HEK293 (cell line): ENCODE results near the gene CIDEB.

ENCODE experiments used
- CTCF ChIA-PET: fragments of 350-600 bp; formaldehyde crosslinking; extraction: SDS; loops from one replicate; lab custom pipeline; 2021; ENCODE audit warnings: antibody characterized with exemption; lab: Yijun Ruan, JAX
- POLR2A ChIA-PET: fragments of 300-600 bp; formaldehyde crosslinking; extraction: SDS; loops from one replicate; lab custom pipeline; 2020; ENCODE audit warnings: antibody characterized with exemption, inconsistent platforms; lab: Yijun Ruan, JAX
- H3K27ac ChIP-seq: fragments of 200-500 bp; sonication (Bioruptor generic); 2 replicates; pipeline ENCODE4 v1.5.1; 2014; ENCODE audit warnings: low read depth, low read length, control low read depth, inconsistent platforms; ENCODE audit errors: extremely low read depth
- H3K36me3 ChIP-seq, 2 experiments: fragments of 200-500 bp in 1 of 2; sonication (Bioruptor generic) in 1 of 2; 1 replicate in 1 of 2; 2 replicates in 1 of 2; pipeline ENCODE4 v1.5.1; 2014 to 2017; ENCODE audit warnings: inconsistent platforms in 2 of 2, low read length in 2 of 2; ENCODE audit not compliant: control insufficient read depth in 2 of 2, insufficient read depth in 1 of 2
- H3K4me1 ChIP-seq: fragments of 200-500 bp; sonication (Bioruptor generic); 2 replicates; pipeline ENCODE4 v1.5.1; 2014; ENCODE audit warnings: mild to moderate bottlenecking, low read length, inconsistent platforms; ENCODE audit not compliant: control insufficient read depth, insufficient read depth
- H3K4me3 ChIP-seq: 2 replicates; pipeline ENCODE4 v1.5.1; 2011; ENCODE audit warnings: low read depth, mild to moderate bottlenecking, control low read depth, low read length, moderate library complexity
- H3K9me3 ChIP-seq: fragments of 200-500 bp; sonication (Bioruptor generic); 2 replicates; pipeline ENCODE4 v1.5.1; 2014; ENCODE audit warnings: low read depth, low read length, inconsistent platforms; ENCODE audit not compliant: control insufficient read depth, insufficient read depth
- EGR2 ChIP-seq: fragments of 450-650 bp; formaldehyde crosslinking; IDR thresholded peaks from 2 replicates; pipeline ENCODE4 v1.5.1; 2016; ENCODE audit warnings: low read depth, missing biosample characterization, missing genetic modification characterization
- HOXC10 ChIP-seq: sonication (generic); formaldehyde crosslinking; IDR thresholded peaks from 2 replicates; pipeline ENCODE4 v1.8.1; 2023; ENCODE audit warnings: mild to moderate bottlenecking, missing genetic modification reagents
- KLF1 ChIP-seq: fragments of 450-650 bp; formaldehyde crosslinking; IDR thresholded peaks from 2 replicates; pipeline ENCODE4 v1.5.1; 2016; ENCODE audit warnings: missing biosample characterization, missing genetic modification characterization
- KLF10 ChIP-seq: fragments of 450-650 bp; IDR thresholded peaks from 2 replicates; pipeline ENCODE4 v1.5.1; 2018; ENCODE audit warnings: missing biosample characterization, mild to moderate bottlenecking, missing genetic modification characterization
- KLF8 ChIP-seq: fragments of 450-650 bp; formaldehyde crosslinking; IDR thresholded peaks from 2 replicates; pipeline ENCODE4 v1.5.1; 2016; ENCODE audit warnings: missing biosample characterization, missing genetic modification characterization
- OSR2 ChIP-seq: fragments of 450-650 bp; formaldehyde crosslinking; IDR thresholded peaks from 2 replicates; pipeline ENCODE4 v1.5.1; 2016; ENCODE audit warnings: missing biosample characterization, missing genetic modification characterization
- SALL2 ChIP-seq: fragments of 450-650 bp; formaldehyde crosslinking; IDR thresholded peaks from 2 replicates; pipeline ENCODE4 v1.5.0; 2017; ENCODE audit warnings: missing biosample characterization, mild to moderate bottlenecking, missing genetic modification characterization, borderline replicate concordance
- ZNF175 ChIP-seq: fragments of 450-650 bp; formaldehyde crosslinking; IDR thresholded peaks from 2 replicates; pipeline ENCODE4 v1.5.1; 2016; ENCODE audit warnings: missing biosample characterization, missing genetic modification characterization
- ZNF202 ChIP-seq: fragments of 450-650 bp; formaldehyde crosslinking; IDR thresholded peaks from 2 replicates; pipeline ENCODE4 v1.5.1; 2016; ENCODE audit warnings: missing biosample characterization, missing genetic modification characterization, borderline replicate concordance
- ZNF391 ChIP-seq: fragments of 450-650 bp; formaldehyde crosslinking; IDR thresholded peaks from 2 replicates; pipeline ENCODE4 v1.5.1; 2016; ENCODE audit warnings: low read depth, missing biosample characterization, missing genetic modification characterization, borderline replicate concordance
- ZNF544 ChIP-seq: fragments of 450-650 bp; formaldehyde crosslinking; IDR thresholded peaks from 2 replicates; pipeline ENCODE4 v1.5.0; 2017; ENCODE audit warnings: missing biosample characterization, missing genetic modification characterization
- ZNF549 ChIP-seq: fragments of 450-650 bp; IDR thresholded peaks from 2 replicates; pipeline ENCODE4 v1.5.1; 2018; ENCODE audit warnings: missing biosample characterization, missing genetic modification characterization, mild to moderate bottlenecking, inconsistent platforms, moderate library complexity
- ZNF555 ChIP-seq: fragments of 450-650 bp; formaldehyde crosslinking; conservative IDR thresholded peaks from 2 replicates; pipeline ENCODE4 v1.5.1; 2017; ENCODE audit warnings: missing biosample characterization, mild to moderate bottlenecking, missing genetic modification characterization, inconsistent platforms
- ZNF558 ChIP-seq: fragments of 450-650 bp; formaldehyde crosslinking; IDR thresholded peaks from 2 replicates; pipeline ENCODE4 v1.5.1; 2016; ENCODE audit warnings: missing biosample characterization, missing genetic modification characterization
- ZNF560 ChIP-seq: fragments of 450-650 bp; formaldehyde crosslinking; IDR thresholded peaks from 2 replicates; pipeline ENCODE4 v1.5.1; 2017; ENCODE audit warnings: missing biosample characterization, missing genetic modification characterization, borderline replicate concordance
- ZNF561 ChIP-seq: fragments of 450-650 bp; IDR thresholded peaks from 2 replicates; pipeline ENCODE4 v1.5.1; 2018; ENCODE audit warnings: missing biosample characterization, missing genetic modification characterization, borderline replicate concordance
- ZNF658 ChIP-seq: fragments of 450-650 bp; formaldehyde crosslinking; IDR thresholded peaks from 2 replicates; pipeline ENCODE4; 2016; ENCODE audit warnings: missing biosample characterization, missing genetic modification characterization
- ZNF677 ChIP-seq: fragments of 450-650 bp; IDR thresholded peaks from 2 replicates; pipeline ENCODE4 v1.5.0; 2018; ENCODE audit warnings: missing biosample characterization, mild to moderate bottlenecking, missing genetic modification characterization, moderate library complexity
- ZNF837 ChIP-seq: fragments of 450-650 bp; formaldehyde crosslinking; IDR thresholded peaks from 2 replicates; pipeline ENCODE4 v1.5.1; 2016; ENCODE audit warnings: missing biosample characterization, missing genetic modification characterization
- ZSCAN30 ChIP-seq: fragments of 450-650 bp; IDR thresholded peaks from 2 replicates; pipeline ENCODE4 v1.5.1; 2018; ENCODE audit warnings: missing biosample characterization, mild to moderate bottlenecking, missing genetic modification characterization, moderate library complexity
- TF ChIP-seq, protein P1 (sequence below): fragments of 450-650 bp; formaldehyde crosslinking; IDR thresholded peaks from 2 replicates; pipeline ENCODE4 v1.5.1; 2016; ENCODE audit warnings: missing biosample characterization, missing genetic modification characterization, borderline replicate concordance
- TF ChIP-seq, protein P2 (sequence below): fragments of 450-650 bp; formaldehyde crosslinking; IDR thresholded peaks from 2 replicates; pipeline ENCODE4 v1.5.1; 2016; ENCODE audit warnings: missing biosample characterization, missing genetic modification characterization
- TF ChIP-seq, protein P3 (sequence below): sonication (generic); formaldehyde crosslinking; IDR thresholded peaks from 2 replicates; pipeline ENCODE4 v1.8.1; 2022; ENCODE audit warnings: mild to moderate bottlenecking, moderate library complexity, missing genetic modification reagents
- TF ChIP-seq, protein P4 (sequence below): fragments of 450-650 bp; formaldehyde crosslinking; IDR thresholded peaks from 2 replicates; pipeline ENCODE4 v1.5.1; 2016; ENCODE audit warnings: missing biosample characterization, missing genetic modification characterization

The CIDEB gene

DNA sequence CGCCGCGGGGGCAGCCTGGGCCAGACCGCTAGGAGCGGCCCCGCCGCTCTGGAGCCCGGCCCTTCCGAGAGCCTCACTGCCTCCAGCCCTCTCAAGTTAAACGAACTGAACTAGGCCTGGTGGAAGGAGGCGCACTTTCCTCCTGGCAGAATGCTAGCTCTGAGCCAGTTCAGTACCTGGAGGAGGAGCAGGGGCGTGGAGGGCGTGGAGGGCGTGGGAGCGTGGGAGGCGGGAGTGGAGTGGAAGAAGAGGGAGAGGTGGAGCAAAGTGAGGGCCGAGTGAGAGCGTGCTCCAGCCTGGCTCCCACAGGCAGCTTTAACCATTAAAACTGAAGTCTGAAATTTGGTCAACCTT lies 8.8 kb upstream of the CIDEB start (continued):
- TF ChIP-seq ZNF558 (tag by site-specific recombination): no peak
- no peak for TF ChIP-seq KLF10
- no peak for TF ChIP-seq SALL2 (tag by site-specific recombination)
- TF ChIP-seq ZNF837: no peak
- no peak for TF ChIP-seq KLF8 (tag by site-specific recombination)
- TF ChIP-seq ZNF555 (tag by site-specific recombination): no peak
- peak; percentile 95 for TF ChIP-seq KLF1
- TF ChIP-seq ZSCAN30 (tag by site-specific recombination): no peak
- TF ChIP-seq EGR2 (tag by site-specific recombination): peak; percentile 85
- TF ChIP-seq, all 188 proteins: peak for 3

DNA sequence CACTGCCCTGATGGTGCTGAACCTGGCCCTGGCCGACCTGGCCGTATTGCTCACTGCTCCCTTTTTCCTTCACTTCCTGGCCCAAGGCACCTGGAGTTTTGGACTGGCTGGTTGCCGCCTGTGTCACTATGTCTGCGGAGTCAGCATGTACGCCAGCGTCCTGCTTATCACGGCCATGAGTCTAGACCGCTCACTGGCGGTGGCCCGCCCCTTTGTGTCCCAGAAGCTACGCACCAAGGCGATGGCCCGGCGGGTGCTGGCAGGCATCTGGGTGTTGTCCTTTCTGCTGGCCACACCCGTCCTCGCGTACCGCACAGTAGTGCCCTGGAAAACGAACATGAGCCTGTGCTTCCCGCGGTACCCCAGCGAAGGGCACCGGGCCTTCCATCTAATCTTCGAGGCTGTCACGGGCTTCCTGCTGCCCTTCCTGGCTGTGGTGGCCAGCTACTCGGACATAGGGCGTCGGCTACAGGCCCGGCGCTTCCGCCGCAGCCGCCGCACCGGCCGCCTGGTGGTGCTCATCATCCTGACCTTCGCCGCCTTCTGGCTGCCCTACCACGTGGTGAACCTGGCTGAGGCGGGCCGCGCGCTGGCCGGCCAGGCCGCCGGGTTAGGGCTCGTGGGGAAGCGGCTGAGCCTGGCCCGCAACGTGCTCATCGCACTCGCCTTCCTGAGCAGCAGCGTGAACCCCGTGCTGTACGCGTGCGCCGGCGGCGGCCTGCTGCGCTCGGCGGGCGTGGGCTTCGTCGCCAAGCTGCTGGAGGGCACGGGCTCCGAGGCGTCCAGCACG lies 8.2 kb upstream of the CIDEB start:
- peaks cover 0 to 21% of the 10 kb centered on the region in 2 experiments; a peak in 1 of 3 replicates for H3K36me3 ChIP-seq
- TF ChIP-seq KLF1 (peak; percentile 38; the same call in 1 of the 2 replicates), ZNF677 (tag by site-specific recombination) (no peak), ZNF544 (tag by site-specific recombination) (no peak), SALL2 (tag by site-specific recombination) (no peak)
- TF ChIP-seq, protein P1, sequence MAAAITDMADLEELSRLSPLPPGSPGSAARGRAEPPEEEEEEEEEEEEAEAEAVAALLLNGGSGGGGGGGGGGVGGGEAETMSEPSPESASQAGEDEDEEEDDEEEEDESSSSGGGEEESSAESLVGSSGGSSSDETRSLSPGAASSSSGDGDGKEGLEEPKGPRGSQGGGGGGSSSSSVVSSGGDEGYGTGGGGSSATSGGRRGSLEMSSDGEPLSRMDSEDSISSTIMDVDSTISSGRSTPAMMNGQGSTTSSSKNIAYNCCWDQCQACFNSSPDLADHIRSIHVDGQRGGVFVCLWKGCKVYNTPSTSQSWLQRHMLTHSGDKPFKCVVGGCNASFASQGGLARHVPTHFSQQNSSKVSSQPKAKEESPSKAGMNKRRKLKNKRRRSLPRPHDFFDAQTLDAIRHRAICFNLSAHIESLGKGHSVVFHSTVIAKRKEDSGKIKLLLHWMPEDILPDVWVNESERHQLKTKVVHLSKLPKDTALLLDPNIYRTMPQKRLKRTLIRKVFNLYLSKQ (tag by site-specific recombination): no peak
- TF ChIP-seq, protein P2, sequence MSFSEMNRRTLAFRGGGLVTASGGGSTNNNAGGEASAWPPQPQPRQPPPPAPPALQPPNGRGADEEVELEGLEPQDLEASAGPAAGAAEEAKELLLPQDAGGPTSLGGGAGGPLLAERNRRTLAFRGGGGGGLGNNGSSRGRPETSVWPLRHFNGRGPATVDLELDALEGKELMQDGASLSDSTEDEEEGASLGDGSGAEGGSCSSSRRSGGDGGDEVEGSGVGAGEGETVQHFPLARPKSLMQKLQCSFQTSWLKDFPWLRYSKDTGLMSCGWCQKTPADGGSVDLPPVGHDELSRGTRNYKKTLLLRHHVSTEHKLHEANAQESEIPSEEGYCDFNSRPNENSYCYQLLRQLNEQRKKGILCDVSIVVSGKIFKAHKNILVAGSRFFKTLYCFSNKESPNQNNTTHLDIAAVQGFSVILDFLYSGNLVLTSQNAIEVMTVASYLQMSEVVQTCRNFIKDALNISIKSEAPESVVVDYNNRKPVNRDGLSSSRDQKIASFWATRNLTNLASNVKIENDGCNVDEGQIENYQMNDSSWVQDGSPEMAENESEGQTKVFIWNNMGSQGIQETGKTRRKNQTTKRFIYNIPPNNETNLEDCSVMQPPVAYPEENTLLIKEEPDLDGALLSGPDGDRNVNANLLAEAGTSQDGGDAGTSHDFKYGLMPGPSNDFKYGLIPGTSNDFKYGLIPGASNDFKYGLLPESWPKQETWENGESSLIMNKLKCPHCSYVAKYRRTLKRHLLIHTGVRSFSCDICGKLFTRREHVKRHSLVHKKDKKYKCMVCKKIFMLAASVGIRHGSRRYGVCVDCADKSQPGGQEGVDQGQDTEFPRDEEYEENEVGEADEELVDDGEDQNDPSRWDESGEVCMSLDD (tag by site-specific recombination): no peak
- TF ChIP-seq, protein P3, sequence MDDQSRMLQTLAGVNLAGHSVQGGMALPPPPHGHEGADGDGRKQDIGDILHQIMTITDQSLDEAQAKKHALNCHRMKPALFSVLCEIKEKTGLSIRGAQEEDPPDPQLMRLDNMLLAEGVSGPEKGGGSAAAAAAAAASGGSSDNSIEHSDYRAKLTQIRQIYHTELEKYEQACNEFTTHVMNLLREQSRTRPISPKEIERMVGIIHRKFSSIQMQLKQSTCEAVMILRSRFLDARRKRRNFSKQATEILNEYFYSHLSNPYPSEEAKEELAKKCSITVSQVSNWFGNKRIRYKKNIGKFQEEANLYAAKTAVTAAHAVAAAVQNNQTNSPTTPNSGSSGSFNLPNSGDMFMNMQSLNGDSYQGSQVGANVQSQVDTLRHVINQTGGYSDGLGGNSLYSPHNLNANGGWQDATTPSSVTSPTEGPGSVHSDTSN (CRISPR knock-in tag): no peak
- CTCF ChIA-PET: interaction anchor here (0.6 to 1.5 kb wide), 3 partner anchors 19 to 115 kb away, joined by 3 to 5 read pairs (median 3); no protein-coding TSS in a partner anchor
- H3K27ac ChIP-seq: no peak overlapping the region
- H3K9me3 ChIP-seq: no peaks in the 10 kb centered on the region
- POLR2A ChIA-PET: interaction anchor here (0.7 kb wide), 1 partner anchor 44 kb away, joined by 3 read pairs; the partner anchor contains the start of gene RABGGTA
- no peaks in the 10 kb centered on the region for H3K4me1 ChIP-seq
- H3K4me3 ChIP-seq: no peak overlapping the region

DNA sequence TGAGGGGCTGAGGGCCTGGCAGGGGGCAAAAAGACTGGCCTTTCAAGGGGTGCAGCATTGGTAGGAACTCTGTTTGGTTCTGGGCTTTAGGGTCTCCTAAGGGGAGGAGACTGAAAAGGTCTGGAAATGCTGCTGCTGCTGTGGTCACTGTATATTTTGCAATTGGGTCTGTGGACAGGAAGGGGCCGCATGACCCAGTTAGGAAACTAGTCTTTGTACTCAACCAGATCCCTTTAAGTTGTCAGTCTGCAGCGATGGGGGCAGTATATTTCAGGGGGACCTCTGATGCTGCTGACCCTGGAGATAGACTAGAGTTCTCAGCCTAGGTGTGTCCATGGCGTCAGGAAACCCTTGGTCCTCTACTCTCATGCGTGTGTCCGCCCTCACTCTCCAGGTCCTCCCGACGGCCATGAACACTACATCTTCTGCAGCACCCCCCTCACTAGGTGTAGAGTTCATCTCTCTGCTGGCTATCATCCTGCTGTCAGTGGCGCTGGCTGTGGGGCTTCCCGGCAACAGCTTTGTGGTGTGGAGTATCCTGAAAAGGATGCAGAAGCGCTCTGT lies 7.5 kb upstream of the CIDEB start:
- Histone ChIP-seq H3K36me3 (peaks cover 0 to 28% of the 10 kb centered on the region in 2 experiments; a peak in 1 of 3 replicates), H3K27ac (no peak overlapping the region), H3K4me3 (no peak overlapping the region), H3K9me3 (no peaks in the 10 kb centered on the region), H3K4me1 (no peaks in the 10 kb centered on the region)
- CTCF ChIA-PET: interaction anchor here (0.6 to 0.7 kb wide), 2 partner anchors 44 to 116 kb away, joined by 3 to 5 read pairs; no protein-coding TSS in a partner anchor
- POLR2A ChIA-PET: no interaction called here
- TF ChIP-seq ZNF202 (tag by site-specific recombination): no peak
- TF ChIP-seq ZNF175 (tag by site-specific recombination): no peak
- TF ChIP-seq HOXC10 (CRISPR knock-in tag): no peak
- no peak for TF ChIP-seq ZNF658
- TF ChIP-seq ZNF561 (tag by site-specific recombination): no peak
- no peak for TF ChIP-seq ZNF391
- TF ChIP-seq ZNF560 (tag by site-specific recombination): no peak
- TF ChIP-seq OSR2: no peak
- TF ChIP-seq, protein P4, sequence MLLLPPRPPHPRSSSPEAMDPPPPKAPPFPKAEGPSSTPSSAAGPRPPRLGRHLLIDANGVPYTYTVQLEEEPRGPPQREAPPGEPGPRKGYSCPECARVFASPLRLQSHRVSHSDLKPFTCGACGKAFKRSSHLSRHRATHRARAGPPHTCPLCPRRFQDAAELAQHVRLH (tag by site-specific recombination): no peak
- no peak for TF ChIP-seq ZSCAN30 (tag by site-specific recombination)
- TF ChIP-seq ZNF549 (tag by site-specific recombination): no peak
